B cell (primary cell): ENCODE results near the gene BMP7. TPM values are rescaled to one million over a fixed set of nuclear protein-coding genes. Genes with fewer than 3 reads are reported as not detected.
"Not testable (repeated sequence)": the region's sequence is repeated elsewhere in the genome, so short reads cannot be mapped to it uniquely, and the experiment has no call there.

ENCODE experiments used
- ATAC-seq: fragments of 200-7000 bp; cut with Tn5 transposase; one replicate; pipeline ENCODE4 v1.10.0; 2021; ENCODE audit warnings: low read depth, mild to moderate bottlenecking, moderate number of reproducible peaks, moderate library complexity
- CTCF ChIA-PET: fragments of 350-600 bp; sonication (Branson Sonifier 250); formaldehyde crosslinking; loops from one replicate; lab custom pipeline; 2021; ENCODE audit warnings: antibody characterized with exemption, inconsistent platforms; lab: Charles Lee
- POLR2A ChIA-PET: fragments of 350-600 bp; sonication (Branson Sonifier 250); formaldehyde crosslinking; loops from one replicate; lab custom pipeline; 2021; ENCODE audit warnings: antibody characterized with exemption; lab: Charles Lee
- DNase-seq: peaks from one replicate; pipeline ENCODE4 v3.0.0; 2013
- H2AFZ ChIP-seq: 2 replicates; pipeline ENCODE4 v1.6.1; 2012; ENCODE audit warnings: mild to moderate bottlenecking, low read depth, low read length; ENCODE audit not compliant: insufficient read depth, poor library complexity, severe bottlenecking
- H3K27ac ChIP-seq, 2 donors: 1 replicate in 1 of 2; 2 replicates in 1 of 2; pipeline ENCODE4 v1.5.1; 2012 to 2013; ENCODE audit warnings: low read length in 2 of 2, mild to moderate bottlenecking in 2 of 2, moderate library complexity in 1 of 2
- H3K27me3 ChIP-seq, 4 experiments: fragments of 200-600 bp in 1 of 4; sonication (generic) in 1 of 4; replicated peaks in 1 of 4; 1 replicate in 2 of 4; 2 replicates in 2 of 4; pipeline versions ENCODE4 v1.6.1 to v1.7.0; 2013 to 2016; ENCODE audit warnings: low read length in 3 of 4, mild to moderate bottlenecking in 2 of 4, mixed read lengths in 1 of 4, moderate library complexity in 1 of 4; ENCODE audit not compliant: insufficient read depth in 4 of 4, control insufficient read depth in 3 of 4; ENCODE audit errors: control extremely low read depth in 1 of 4
- H3K36me3 ChIP-seq, 2 experiments: replicated peaks in 1 of 2; 1 replicate in 1 of 2; 2 replicates in 1 of 2; pipeline versions ENCODE4 v1.6.1 to v1.7.1; 2013; ENCODE audit warnings: low read length in 1 of 2; ENCODE audit not compliant: insufficient read depth in 2 of 2, control insufficient read depth in 1 of 2; ENCODE audit errors: control extremely low read depth in 1 of 2, extremely low read depth in 1 of 2
- H3K4me1 ChIP-seq, 2 donors: fragments of 200-600 bp in 1 of 2; sonication (generic) in 1 of 2; 1 replicate in 1 of 2; 2 replicates in 1 of 2; pipeline versions ENCODE4 v1.5.1 to v1.6.1; 2013 to 2017; ENCODE audit warnings: low read length in 2 of 2; ENCODE audit not compliant: control insufficient read depth in 2 of 2, insufficient read depth in 2 of 2
- H3K4me2 ChIP-seq: replicated peaks from 2 replicates; pipeline ENCODE3; 2012; ENCODE audit warnings: mild to moderate bottlenecking, low read depth, low read length; ENCODE audit not compliant: poor library complexity, severe bottlenecking
- H3K4me3 ChIP-seq, 5 experiments: fragments of 200-600 bp in 1 of 5; sonication (generic) in 1 of 5; 1 replicate in 3 of 5; 2 replicates in 2 of 5; pipeline versions ENCODE4 v1.5.1 to v1.7.0; 2011 to 2016; ENCODE audit warnings: low read length in 4 of 5, mild to moderate bottlenecking in 4 of 5, low read depth in 2 of 5, control low read depth in 1 of 5, moderate library complexity in 1 of 5; ENCODE audit not compliant: insufficient read depth in 1 of 5; ENCODE audit errors: control extremely low read depth in 1 of 5, extremely low read depth in 1 of 5
- H3K79me2 ChIP-seq: fragments of 200-600 bp; sonication (generic); one replicate; pipeline ENCODE4 v1.6.0; 2016; ENCODE audit warnings: low read length; ENCODE audit not compliant: control insufficient read depth, insufficient read depth
- H3K9ac ChIP-seq: fragments of 200-600 bp; sonication (generic); 2 replicates; pipeline ENCODE4 v1.6.1; 2017; ENCODE audit warnings: mild to moderate bottlenecking, low read length, moderate library complexity
- H3K9me3 ChIP-seq, 3 donors: one replicate each; pipeline versions ENCODE4 v1.6.1 to v1.7.1; 2013; ENCODE audit warnings: low read length in 2 of 3; ENCODE audit not compliant: control insufficient read depth in 2 of 3, insufficient read depth in 1 of 3; ENCODE audit errors: control extremely low read depth in 1 of 3
- H4K20me1 ChIP-seq: 2 replicates; pipeline ENCODE4 v1.6.0; 2012; ENCODE audit warnings: mild to moderate bottlenecking, low read length; ENCODE audit not compliant: insufficient read depth, control insufficient read depth, poor library complexity, severe bottlenecking
- H3K27ac Mint-ChIP-seq: one replicate; pipeline ENCODE4 v1.8.0; 2021; ENCODE audit warnings: mixed read lengths
- H3K27me3 Mint-ChIP-seq: one replicate; pipeline ENCODE4 v1.8.0; 2021; ENCODE audit warnings: mixed read lengths
- H3K4me1 Mint-ChIP-seq: one replicate; pipeline ENCODE4 v1.8.0; 2021; ENCODE audit warnings: mixed read lengths
- H3K4me3 Mint-ChIP-seq: one replicate; pipeline ENCODE4 v1.8.0; 2021; ENCODE audit warnings: mixed read lengths
- H3K9me3 Mint-ChIP-seq: one replicate; pipeline ENCODE4 v1.8.0; 2022; ENCODE audit warnings: mixed read lengths; ENCODE audit not compliant: insufficient read depth
- CTCF ChIP-seq: fragments of 200-600 bp; IDR thresholded peaks from one replicate; pipeline ENCODE4 v1.8.0; 2022; ENCODE audit warnings: antibody characterized with exemption, mild to moderate bottlenecking
- EZH2 ChIP-seq: IDR thresholded peaks from 2 replicates; pipeline ENCODE4 v1.6.1; 2012; ENCODE audit warnings: borderline replicate concordance, low read depth, mild to moderate bottlenecking, moderate library complexity, low read length; ENCODE audit not compliant: insufficient read depth, poor library complexity, severe bottlenecking
- WGBS: methylation state at CpG from one replicate; pipeline ENCODE4 v1.1.5; 2013; ENCODE audit warnings: missing lambda C conversion rate; ENCODE audit not compliant: insufficient coverage; 5-methylcytosine and 5-hydroxymethylcytosine counted together
- intact Hi-C: fragments of 100-400 bp; cut with micrococcal nuclease; formaldehyde crosslinking; loops from one replicate; pipeline ENCODE4 v1.10.0; 2022
- polyA plus RNA-seq: library from polyadenylated mRNA; depleted of rRNA; stranded (reverse); fragments of >200 nt; gene quantifications from 2 replicates; pipeline ENCODE4 v1.2.3, GENCODE V29; 2012
- total RNA-seq, 2 donors: library from RNA; stranded (reverse); fragments of 120-200 nt in 1 of 2; gene quantifications; 1 replicate in 1 of 2; 2 replicates in 1 of 2; pipeline versions ENCODE4 v1.2.3 to v1.2.4, GENCODE V29; 2013 to 2022

BMP7 gene
- total and polyA plus RNA-seq, 2 donors (not counting 1 experiment from before 2014, with no cell fraction given): not detected

- no peak overlapping the region for H2AFZ ChIP-seq
- no peaks in the 10 kb centered on the region for H3K4me1 ChIP-seq
- H3K4me1 Mint-ChIP-seq: peaks cover 4% of the 10 kb centered on the region
- WGBS: 7% methylated on average over 43 of the region's 53 CpGs
- no peaks in the 10 kb centered on the region for H3K79me2 ChIP-seq
- ATAC-seq (no peak), DNase-seq (no peak)
- TF ChIP-seq CTCF: no peak
- no peak for TF ChIP-seq EZH2
- POLR2A ChIA-PET: no interaction called here
- no peaks in the 10 kb centered on the region for H3K9me3 Mint-ChIP-seq
- no peak overlapping the region for H3K4me3 ChIP-seq
- no peak overlapping the region for H3K4me2 ChIP-seq
- no peaks in the 10 kb centered on the region for H3K36me3 ChIP-seq
- H3K9ac ChIP-seq: no peak overlapping the region
- CTCF ChIA-PET: no interaction called here
- no peaks in the 10 kb centered on the region for H4K20me1 ChIP-seq
- no peak overlapping the region for H3K27ac ChIP-seq
- intact Hi-C loops: no loop called here
- H3K27ac Mint-ChIP-seq: no peak overlapping the region
- peaks cover 59% of the 10 kb centered on the region for H3K27me3 Mint-ChIP-seq
- peaks cover 0 to 4% (median 0%) of the 10 kb centered on the region in 3 donors for H3K9me3 ChIP-seq
- peaks cover 0 to 50% (median 16%) of the 10 kb centered on the region in 4 experiments for H3K27me3 ChIP-seq
- no peak overlapping the region for H3K4me3 Mint-ChIP-seq
Measured at GRCh38 chr20:57265336-57265996, 975 bp downstream of the BMP7 start.

- H3K4me3 ChIP-seq, H3K4me1 ChIP-seq, DNase-seq, H3K36me3 ChIP-seq, CTCF ChIA-PET, H3K9me3 ChIP-seq, H4K20me1 ChIP-seq, H3K27ac ChIP-seq, H3K4me1 Mint-ChIP-seq, H3K4me2 ChIP-seq, H3K9ac ChIP-seq, H3K4me3 Mint-ChIP-seq, H2AFZ ChIP-seq, ATAC-seq, H3K79me2 ChIP-seq, H3K27ac Mint-ChIP-seq, intact Hi-C loops, H3K9me3 Mint-ChIP-seq, POLR2A ChIA-PET: not testable (repeated sequence)
- H3K27me3 ChIP-seq: peaks cover 0 to 50% (median 16%) of the 10 kb centered on the region in 4 experiments
- 14% methylated on average over 19 of the region's 29 CpGs for WGBS
- peaks cover 61% of the 10 kb centered on the region for H3K27me3 Mint-ChIP-seq
Measured at GRCh38 chr20:57264908-57265335, 1.5 kb downstream of the BMP7 start.
